HCT116 (cell line): ENCODE data around the gene ATG14. TPM values are rescaled to one million over a fixed set of nuclear protein-coding genes. Genes with fewer than 3 reads are reported as not detected.

ENCODE experiments used
- ATAC-seq: fragments of 200-7000 bp; cut with Tn5 transposase; 2 replicates; pipeline ENCODE4 v1.9.1; 2020; ENCODE audit warnings: mild to moderate bottlenecking, moderate library complexity
- BruUV-seq: library from RNA; stranded (reverse); fragments of 400-500 nt; replicated peaks from 2 replicates; lab custom pipeline; 2021; lab: Mats Ljungman, UMichigan
- CTCF ChIA-PET: fragments of 300-600 bp; sonication (Branson Sonifier 250); formaldehyde crosslinking; loops from one replicate; lab custom pipeline; 2021; ENCODE audit warnings: antibody characterized with exemption; lab: Charles Lee
- POLR2A ChIA-PET: fragments of 300-600, 350-600 bp; sonication (Branson Sonifier 250); formaldehyde crosslinking; loops from one replicate; lab custom pipeline; 2021; ENCODE audit warnings: antibody characterized with exemption; lab: Charles Lee
- RAD21 ChIA-PET, 2 experiments: fragments of 300-600 bp; sonication (Branson Sonifier 250); formaldehyde crosslinking; loops; one replicate each; lab custom pipeline; 2023; ENCODE audit warnings: low total read pairs in 2 of 2; ENCODE audit not compliant: uncharacterized antibody in 2 of 2, unreplicated experiment in 2 of 2, low non-redundant PET in 1 of 2; lab: Charles Lee
- DNase-seq: peaks from one replicate; pipeline ENCODE4 v3.0.0-alpha.2; 2010; ENCODE audit warnings: low read depth, low spot score
- H2AFZ ChIP-seq: fragments of 200-600 bp; shearing (Covaris generic), sonication (generic); 2 replicates; pipeline ENCODE4 v1.6.1; 2017; ENCODE audit warnings: low read depth, mixed run types, mixed read lengths, antibody characterized with exemption, low read length; ENCODE audit not compliant: poor library complexity, severe bottlenecking
- H3K27ac ChIP-seq: 2 replicates; pipeline ENCODE4 v1.5.1; 2012; ENCODE audit warnings: low read depth, low read length
- H3K27me3 ChIP-seq: fragments of 200-600 bp; sonication (generic); 2 replicates; pipeline ENCODE4 v1.6.1; 2016; ENCODE audit warnings: mixed run types, low read length, mixed read lengths; ENCODE audit not compliant: insufficient read depth
- H3K36me3 ChIP-seq, 2 experiments: fragments of 200-500 bp in 1 of 2; fragments of 200-600 bp in 1 of 2; sonication (Bioruptor generic) in 1 of 2; sonication (generic) in 1 of 2; 2 replicates each; pipeline versions ENCODE4 v1.5.1 to v1.6.1; 2014 to 2016; ENCODE audit warnings: low read length in 2 of 2, inconsistent platforms in 1 of 2, mixed read lengths in 1 of 2, mixed run types in 1 of 2; ENCODE audit not compliant: insufficient read depth in 2 of 2, control insufficient read depth in 1 of 2
- H3K4me1 ChIP-seq, 2 experiments: fragments of 200-600 bp in 1 of 2; sonication (generic) in 1 of 2; 2 replicates each; pipeline versions ENCODE4 v1.5.1 to v1.6.1; 2012 to 2017; ENCODE audit warnings: low read length in 2 of 2, inconsistent platforms in 1 of 2, mild to moderate bottlenecking in 1 of 2, mixed read lengths in 1 of 2, mixed run types in 1 of 2, moderate library complexity in 1 of 2; ENCODE audit not compliant: insufficient read depth in 2 of 2, control insufficient read depth in 1 of 2
- H3K4me2 ChIP-seq: fragments of 200-600 bp; sonication (generic); 2 replicates; pipeline ENCODE4 v1.6.1; 2017; ENCODE audit warnings: mixed run types, low read length, mixed read lengths
- H3K4me3 ChIP-seq, 2 experiments: fragments of 200-600 bp in 1 of 2; sonication (generic) in 1 of 2; replicated peaks in 1 of 2; 2 replicates each; pipeline ENCODE4 v1.5.1; 2011 to 2016; ENCODE audit warnings: low read length in 2 of 2, control low read depth in 1 of 2, low read depth in 1 of 2, mild to moderate bottlenecking in 1 of 2, mixed read lengths in 1 of 2, mixed run types in 1 of 2
- H3K79me2 ChIP-seq: fragments of 200-600 bp; sonication (generic); 2 replicates; pipeline ENCODE4 v1.6.1; 2017; ENCODE audit warnings: mild to moderate bottlenecking, mixed run types, low read length, moderate library complexity, mixed read lengths; ENCODE audit not compliant: insufficient read depth
- H3K9ac ChIP-seq: fragments of 200-600 bp; sonication (generic); 2 replicates; pipeline ENCODE4 v1.6.1; 2016; ENCODE audit warnings: low read length, mixed read lengths
- H3K9me2 ChIP-seq: fragments of 200-600 bp; sonication (generic), shearing (Covaris generic); 2 replicates; pipeline ENCODE4 v1.6.1; 2017; ENCODE audit warnings: mixed run types, mild to moderate bottlenecking, moderate library complexity; ENCODE audit not compliant: insufficient read depth
- H3K9me3 ChIP-seq, 2 experiments: fragments of 200-500 bp in 1 of 2; fragments of 200-600 bp in 1 of 2; sonication (Bioruptor generic) in 1 of 2; sonication (generic) in 1 of 2; 2 replicates each; pipeline ENCODE4 v1.6.1; 2014 to 2017; ENCODE audit warnings: low read length in 2 of 2, mixed read lengths in 2 of 2, inconsistent platforms in 1 of 2, low read depth in 1 of 2, mild to moderate bottlenecking in 1 of 2, mixed run types in 1 of 2, moderate library complexity in 1 of 2; ENCODE audit not compliant: control insufficient read depth in 1 of 2, insufficient read depth in 1 of 2
- H4K20me1 ChIP-seq: fragments of 200-600 bp; sonication (generic), shearing (Covaris generic); 2 replicates; pipeline ENCODE4 v1.6.1; 2017; ENCODE audit warnings: mixed run types, mild to moderate bottlenecking, moderate library complexity; ENCODE audit not compliant: insufficient read depth
- CEBPB ChIP-seq: IDR thresholded peaks from 2 replicates; pipeline ENCODE4 v1.6.1; 2012; ENCODE audit warnings: low read depth
- EGR1 ChIP-seq: IDR thresholded peaks from 2 replicates; pipeline ENCODE4 v1.6.1; 2012; ENCODE audit warnings: low read depth
- ELF1 ChIP-seq: IDR thresholded peaks from 2 replicates; pipeline ENCODE4 v1.6.1; 2012; ENCODE audit warnings: low read depth, borderline replicate concordance
- EZH2 ChIP-seq: fragments of 200-600 bp; sonication (generic); IDR thresholded peaks from 2 replicates; pipeline ENCODE4 v1.6.1; 2017; ENCODE audit warnings: antibody characterized with exemption, mixed run types
- EZH2phosphoT487 ChIP-seq: fragments of 200-600 bp; IDR thresholded peaks from 2 replicates; pipeline ENCODE4 v1.6.1; 2018; ENCODE audit warnings: antibody characterized with exemption, borderline replicate concordance
- FOSL1 ChIP-seq: IDR thresholded peaks from 2 replicates; pipeline ENCODE4 v1.6.1; 2012; ENCODE audit warnings: low read depth
- JUND ChIP-seq: IDR thresholded peaks from 2 replicates; pipeline ENCODE4 v1.6.1; 2012
- POLR2AphosphoS5 ChIP-seq: IDR thresholded peaks from 2 replicates; pipeline ENCODE4 v1.6.1; 2011; ENCODE audit warnings: mild to moderate bottlenecking, low read depth, low read length, moderate library complexity
- RAD21 ChIP-seq: IDR thresholded peaks from 2 replicates; pipeline ENCODE4 v1.6.1; 2012; ENCODE audit warnings: low read depth, mild to moderate bottlenecking
- SIN3A ChIP-seq: IDR thresholded peaks from 2 replicates; pipeline ENCODE4 v1.6.1; 2012; ENCODE audit warnings: low read depth
- TCF7L2 ChIP-seq: IDR thresholded peaks from 2 replicates; pipeline ENCODE4 v1.7.0; 2011; ENCODE audit warnings: borderline replicate concordance, inconsistent platforms; ENCODE audit not compliant: insufficient read depth, insufficient read length; ENCODE audit errors: extremely low read depth
- YY1 ChIP-seq: IDR thresholded peaks from 2 replicates; pipeline ENCODE4 v1.6.1; 2011; ENCODE audit warnings: low read length, low read depth, moderate library complexity, mild to moderate bottlenecking; ENCODE audit not compliant: insufficient replicate concordance; ENCODE audit errors: extremely low read depth
- ZFX ChIP-seq: fragments of 450-650 bp; IDR thresholded peaks from 2 replicates; pipeline ENCODE4 v1.6.1; 2017
- intact Hi-C: fragments of 100-400 bp; cut with micrococcal nuclease; formaldehyde crosslinking; loops from 2 replicates; pipeline ENCODE4 v1.10.0; 2022
- total RNA-seq: library from RNA; stranded (reverse); gene quantifications from one replicate; pipeline ENCODE4 v1.2.1, GENCODE V29; 2021; ENCODE audit not compliant: unreplicated experiment
- TF ChIP-seq, protein P1 (sequence below): IDR thresholded peaks from 2 replicates; pipeline ENCODE4 v1.6.1; 2011; ENCODE audit warnings: mild to moderate bottlenecking, low read length, moderate library complexity; ENCODE audit not compliant: insufficient replicate concordance; ENCODE audit errors: extremely low read depth
- TF ChIP-seq, protein P2 (sequence below): IDR thresholded peaks from 2 replicates; pipeline ENCODE4 v1.6.1; 2012

Gene ATG14
- total RNA-seq, 1 experiment from 2014 or later: 9.9 TPM

DNA sequence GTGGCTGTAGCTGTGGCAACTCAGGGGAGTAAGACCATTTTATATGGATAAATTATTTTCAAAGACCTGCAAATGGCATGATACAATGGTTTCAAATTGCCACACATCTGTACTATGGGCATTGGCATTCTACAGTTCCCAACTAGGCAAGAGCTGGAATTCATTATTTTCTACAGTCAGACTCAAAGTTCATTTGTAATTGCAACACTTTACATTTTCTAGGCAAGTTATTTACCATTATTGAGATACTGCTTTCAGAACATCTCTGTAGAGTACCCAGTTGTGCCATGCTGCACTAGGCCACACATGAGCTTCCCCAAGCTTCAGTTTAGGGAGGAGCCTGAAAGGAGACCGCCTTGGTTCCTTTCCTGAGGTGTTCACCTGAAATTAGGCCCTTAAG, 8.0 kb upstream of the ATG14 start:
- ChIA-PET POLR2A (no interaction called here), CTCF (no interaction called here)
- H3K9me3 ChIP-seq: no peaks in the 10 kb centered on the region
- intact Hi-C loops: no loop called here
- no peaks in the 10 kb centered on the region for H3K36me3 ChIP-seq
- no peaks in the 10 kb centered on the region for H3K79me2 ChIP-seq
- no peak for DNase-seq
- H3K27ac ChIP-seq: no peak overlapping the region
- H3K4me2 ChIP-seq: no peak overlapping the region
- no peak for ATAC-seq
- no peaks in the 10 kb centered on the region for H3K4me1 ChIP-seq
- no peaks in the 10 kb centered on the region for H4K20me1 ChIP-seq
- H2AFZ ChIP-seq: no peak overlapping the region
- BruUV-seq: no TSS peak
- H3K9ac ChIP-seq: no peak overlapping the region
- no peak for TF ChIP-seq ZFX
- TF ChIP-seq EGR1: no peak
- TF ChIP-seq EZH2: no peak
- TF ChIP-seq JUND: no peak
- no peak for TF ChIP-seq SIN3A
- no peak for TF ChIP-seq POLR2AphosphoS5
- TF ChIP-seq RAD21: no peak
- TF ChIP-seq EZH2phosphoT487: no peak
- no peak for TF ChIP-seq YY1
- TF ChIP-seq CEBPB: no peak
- TF ChIP-seq, protein P1, sequence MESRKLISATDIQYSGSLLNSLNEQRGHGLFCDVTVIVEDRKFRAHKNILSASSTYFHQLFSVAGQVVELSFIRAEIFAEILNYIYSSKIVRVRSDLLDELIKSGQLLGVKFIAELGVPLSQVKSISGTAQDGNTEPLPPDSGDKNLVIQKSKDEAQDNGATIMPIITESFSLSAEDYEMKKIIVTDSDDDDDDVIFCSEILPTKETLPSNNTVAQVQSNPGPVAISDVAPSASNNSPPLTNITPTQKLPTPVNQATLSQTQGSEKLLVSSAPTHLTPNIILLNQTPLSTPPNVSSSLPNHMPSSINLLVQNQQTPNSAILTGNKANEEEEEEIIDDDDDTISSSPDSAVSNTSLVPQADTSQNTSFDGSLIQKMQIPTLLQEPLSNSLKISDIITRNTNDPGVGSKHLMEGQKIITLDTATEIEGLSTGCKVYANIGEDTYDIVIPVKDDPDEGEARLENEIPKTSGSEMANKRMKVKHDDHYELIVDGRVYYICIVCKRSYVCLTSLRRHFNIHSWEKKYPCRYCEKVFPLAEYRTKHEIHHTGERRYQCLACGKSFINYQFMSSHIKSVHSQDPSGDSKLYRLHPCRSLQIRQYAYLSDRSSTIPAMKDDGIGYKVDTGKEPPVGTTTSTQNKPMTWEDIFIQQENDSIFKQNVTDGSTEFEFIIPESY: no peak
- no peak for TF ChIP-seq ELF1
- TF ChIP-seq, protein P2, sequence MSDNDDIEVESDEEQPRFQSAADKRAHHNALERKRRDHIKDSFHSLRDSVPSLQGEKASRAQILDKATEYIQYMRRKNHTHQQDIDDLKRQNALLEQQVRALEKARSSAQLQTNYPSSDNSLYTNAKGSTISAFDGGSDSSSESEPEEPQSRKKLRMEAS: no peak
- no peak for TF ChIP-seq FOSL1
- no peak for TF ChIP-seq TCF7L2
- TF ChIP-seq, all 23 proteins: peak for 0
- H3K9me2 ChIP-seq: no peaks in the 10 kb centered on the region
- no peaks in the 10 kb centered on the region for H3K27me3 ChIP-seq
- RAD21 ChIA-PET: no interaction called here
- no peak overlapping the region for H3K4me3 ChIP-seq
